Tibial nerve (tissue), 4 donors: ENCODE measurements around the gene NFKBIA. TPM values are rescaled to one million over a fixed set of nuclear protein-coding genes. Genes with fewer than 3 reads are reported as not detected.
"Not testable (repeated sequence)": the region's sequence is repeated elsewhere in the genome, so short reads cannot be mapped to it uniquely, and the experiment has no call there.

Source experiments
- DNase-seq, 2 donors: peaks; one replicate each; pipeline ENCODE4 v3.0.0-alpha.2; 2019; ENCODE audit warnings: low spot score in 2 of 2
- H3K27ac ChIP-seq, 4 donors: fragments of 200-600 bp; sonication (generic) in 3 of 4; one replicate each; pipeline ENCODE4 v1.5.1; 2017 to 2019; ENCODE audit warnings: mild to moderate bottlenecking in 1 of 4
- H3K27me3 ChIP-seq, 2 donors: fragments of 200-600 bp; sonication (generic) in 1 of 2; one replicate each; pipeline versions ENCODE4 v1.5.1 to v1.6.0; 2017 to 2019
- H3K36me3 ChIP-seq, 3 donors: fragments of 200-600 bp; sonication (generic); one replicate each; pipeline ENCODE4 v1.5.1; 2018 to 2019
- H3K4me1 ChIP-seq, 4 donors: fragments of 200-600 bp; sonication (generic) in 3 of 4; one replicate each; pipeline ENCODE4 v1.5.1; 2017 to 2019
- H3K4me3 ChIP-seq, 4 donors: fragments of 200-600 bp; sonication (generic) in 3 of 4; one replicate each; pipeline ENCODE4 v1.5.1; 2017 to 2019; ENCODE audit warnings: mild to moderate bottlenecking in 1 of 4, moderate library complexity in 1 of 4
- H3K9me3 ChIP-seq, 4 donors: fragments of 200-600 bp; sonication (generic) in 3 of 4; one replicate each; pipeline ENCODE4 v1.5.1; 2017 to 2019
- CTCF ChIP-seq, 5 experiments: fragments of 200-600 bp in 3 of 5; fragments of 450-650 bp in 2 of 5; sonication (generic) in 3 of 5; IDR thresholded peaks; one replicate each; pipeline ENCODE4 v1.5.1; 2016 to 2019; ENCODE audit warnings: antibody characterized with exemption in 5 of 5, mild to moderate bottlenecking in 3 of 5, moderate library complexity in 2 of 5
- EP300 ChIP-seq, 2 donors: sonication (generic); formaldehyde crosslinking; IDR thresholded peaks; one replicate each; pipeline ENCODE4 v1.6.1; 2017; ENCODE audit warnings: antibody characterized with exemption in 2 of 2, mild to moderate bottlenecking in 1 of 2
- POLR2A ChIP-seq, 2 donors: fragments of 450-650 bp; IDR thresholded peaks; one replicate each; pipeline ENCODE4 v1.6.1; 2017; ENCODE audit warnings: antibody characterized with exemption in 2 of 2, mild to moderate bottlenecking in 2 of 2, moderate library complexity in 2 of 2
- WGBS, 2 donors: methylation state at CpG; one replicate each; pipeline ENCODE4 v1.1.5; 2018; 5-methylcytosine and 5-hydroxymethylcytosine counted together
- total RNA-seq, 4 donors: library from RNA; depleted of rRNA; stranded (reverse); fragments of >200 nt; gene quantifications; one replicate each; pipeline ENCODE4 v1.1.0, GENCODE V29; 2016

NFKBIA gene
- total RNA-seq, 4 donors from 2014 or later, result 631 to 1,165 (median 930) TPM

- Histone ChIP-seq H3K27me3 (no peaks in the 10 kb centered on the region), H3K4me3 (no peak overlapping the region), H3K4me1 (no peaks in the 10 kb centered on the region), H3K36me3 (no peaks in the 10 kb centered on the region), H3K27ac (no peak overlapping the region), H3K9me3 (no peaks in the 10 kb centered on the region)
- 64 to 71% methylated on average over 8 of the region's 8 CpGs for WGBS, 2 donors
- no peak for DNase-seq
- TF ChIP-seq CTCF (IDR thresholded peaks at IDR 0.05), result peak in 2 of 5 experiments; percentile 6 to 19
- TF ChIP-seq EP300 (IDR thresholded peaks at IDR 0.05), result no peak
Observed at GRCh38 chr14:35438910-35439713, 34.6 kb upstream of the NFKBIA start.

DNA sequence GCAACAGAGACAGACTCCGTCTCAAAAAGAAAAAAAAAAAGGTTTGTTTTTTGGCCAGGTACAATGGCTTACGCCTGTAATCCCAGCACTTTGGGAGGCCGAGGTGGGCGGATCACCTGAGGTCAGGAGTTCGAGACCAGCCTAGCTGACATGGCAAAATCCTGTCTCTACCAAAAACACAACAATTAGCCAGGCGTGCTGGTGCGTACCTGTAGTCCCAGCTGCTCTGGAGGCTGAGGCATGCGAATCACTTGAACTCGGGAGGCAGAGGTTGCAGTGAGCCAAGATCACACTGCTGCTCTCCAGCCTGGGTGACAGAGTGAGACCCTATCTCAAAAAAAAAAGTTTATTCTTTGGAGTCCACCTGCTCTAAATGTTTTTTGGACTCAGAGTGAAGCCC lies 33.9 kb upstream of the NFKBIA start:
- not testable (repeated sequence) for DNase-seq, H3K4me1 ChIP-seq, H3K27me3 ChIP-seq, H3K27ac ChIP-seq, H3K36me3 ChIP-seq, H3K9me3 ChIP-seq, H3K4me3 ChIP-seq
- 92 to 96% methylated on average over 9 of the region's 9 CpGs for WGBS, 2 donors

DNA sequence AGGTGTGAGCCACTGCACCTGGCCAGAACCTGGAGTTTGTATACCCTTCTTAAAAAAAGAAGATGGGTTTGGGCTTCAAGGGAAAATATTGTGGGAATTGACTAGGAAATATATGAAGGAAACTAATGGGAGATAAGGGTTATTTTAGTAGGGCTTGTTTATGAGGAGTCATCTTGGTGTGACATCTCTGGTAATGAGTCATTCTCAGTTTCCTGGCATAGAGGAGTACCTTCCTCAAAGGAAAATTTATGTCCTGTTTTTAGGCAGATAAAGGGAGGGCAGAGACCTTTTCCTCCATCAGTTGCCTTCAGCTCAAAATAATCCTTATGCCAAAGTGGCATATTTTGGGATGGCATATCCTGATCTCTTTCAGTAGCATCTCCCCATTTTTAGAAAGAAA lies 30.6 kb upstream of the NFKBIA start:
- H3K9me3 ChIP-seq, result no peaks in the 10 kb centered on the region
- no peaks in the 10 kb centered on the region for H3K4me1 ChIP-seq
- TF ChIP-seq EP300 (IDR thresholded peaks at IDR 0.05), result no peak
- TF ChIP-seq POLR2A (IDR thresholded peaks at IDR 0.05), result no peak
- TF ChIP-seq CTCF (IDR thresholded peaks at IDR 0.05), result no peak
- H3K27ac ChIP-seq, result no peak overlapping the region
- no peaks in the 10 kb centered on the region for H3K27me3 ChIP-seq
- no peak overlapping the region for H3K4me3 ChIP-seq
- DNase-seq, result no peak
- H3K36me3 ChIP-seq, result no peaks in the 10 kb centered on the region

DNA sequence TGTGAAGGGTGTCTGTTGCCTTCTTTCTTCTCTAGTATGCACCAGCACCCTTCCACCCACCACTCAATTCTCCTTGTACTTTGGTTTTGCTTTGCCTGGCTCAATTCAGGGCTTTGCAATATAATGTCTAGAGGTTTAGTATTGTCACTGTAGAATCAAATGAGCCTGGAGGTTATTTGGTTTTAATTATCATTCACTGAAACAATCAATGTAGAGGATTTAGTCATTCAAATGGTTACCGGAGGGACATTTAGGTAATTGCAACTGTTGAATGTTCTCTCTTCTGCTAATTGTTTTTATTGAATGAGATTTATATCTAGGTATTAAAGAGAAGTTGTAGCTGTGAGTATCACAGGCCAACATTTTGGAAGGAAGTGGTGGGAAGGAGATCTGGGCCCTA lies 29.3 kb upstream of the NFKBIA start:
- no peaks in the 10 kb centered on the region for H3K27me3 ChIP-seq
- no peaks in the 10 kb centered on the region for H3K9me3 ChIP-seq
- 94 to 100% methylated on average over 1 of the region's 1 CpG for WGBS, 2 donors
- H3K4me1 ChIP-seq, result no peaks in the 10 kb centered on the region
- H3K4me3 ChIP-seq, result no peak overlapping the region
- H3K27ac ChIP-seq, result no peak overlapping the region
- no peak for DNase-seq
- H3K36me3 ChIP-seq, result no peaks in the 10 kb centered on the region
- TF ChIP-seq EP300 (IDR thresholded peaks at IDR 0.05) (no peak), CTCF (IDR thresholded peaks at IDR 0.05) (no peak), POLR2A (IDR thresholded peaks at IDR 0.05) (no peak)

DNA sequence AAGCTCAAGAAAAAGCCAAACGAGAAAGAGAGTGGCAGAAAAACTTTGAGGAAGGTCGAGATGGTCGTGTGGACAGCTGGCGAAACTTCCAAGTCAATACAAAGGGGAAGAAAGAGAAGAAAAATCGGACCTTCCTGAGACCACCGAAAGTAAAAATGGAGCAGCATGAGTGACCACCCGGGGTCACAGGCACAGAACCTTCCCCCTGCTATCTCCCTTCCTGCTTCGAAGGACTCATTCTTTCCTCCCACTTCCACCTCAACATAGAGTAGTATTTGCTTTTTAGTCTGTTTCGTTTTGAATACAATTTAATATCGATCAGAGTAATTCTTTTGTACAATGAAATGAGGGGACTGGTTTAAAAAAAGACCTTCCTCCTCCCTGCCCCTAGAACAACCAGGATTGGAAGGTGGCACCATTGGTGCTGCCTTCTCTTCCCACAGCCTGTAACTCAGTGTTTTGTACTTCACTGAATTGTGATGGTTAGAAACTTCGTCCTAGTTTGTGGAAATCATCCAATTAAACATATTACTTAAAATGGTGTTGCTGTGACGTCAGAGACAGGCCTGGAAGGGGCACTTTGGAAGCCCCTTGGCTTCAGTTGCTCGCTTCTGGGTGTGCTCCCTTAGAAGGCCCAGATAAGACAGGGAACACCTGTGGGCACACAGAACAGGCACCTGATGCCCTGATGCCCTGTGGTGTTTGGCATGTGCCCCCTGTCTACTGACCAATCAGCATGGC lies 26.1 kb upstream of the NFKBIA start:
- Histone ChIP-seq H3K27me3 (no peaks in the 10 kb centered on the region), H3K4me3 (no peak overlapping the region), H3K27ac (no peak overlapping the region), H3K36me3 (no peaks in the 10 kb centered on the region), H3K9me3 (no peaks in the 10 kb centered on the region), H3K4me1 (no peaks in the 10 kb centered on the region)
- no peak for TF ChIP-seq EP300 (IDR thresholded peaks at IDR 0.05)
- TF ChIP-seq CTCF (IDR thresholded peaks at IDR 0.05), result no peak
- no peak for TF ChIP-seq POLR2A (IDR thresholded peaks at IDR 0.05)
- WGBS, 2 donors, result 76 to 78% methylated on average over 13 of the region's 13 CpGs
- DNase-seq, result no peak
